GM18909 (cell line): ENCODE results near the gene PCDH9.

ENCODE experiments used
- ATAC-seq: cut with Tn5 transposase; IDR thresholded peaks from one replicate; pipeline ENCODE4 v1.9.1; 2021; ENCODE audit warnings: mild to moderate bottlenecking; ENCODE audit not compliant: unreplicated experiment, poor library complexity

The PCDH9 gene

DNA sequence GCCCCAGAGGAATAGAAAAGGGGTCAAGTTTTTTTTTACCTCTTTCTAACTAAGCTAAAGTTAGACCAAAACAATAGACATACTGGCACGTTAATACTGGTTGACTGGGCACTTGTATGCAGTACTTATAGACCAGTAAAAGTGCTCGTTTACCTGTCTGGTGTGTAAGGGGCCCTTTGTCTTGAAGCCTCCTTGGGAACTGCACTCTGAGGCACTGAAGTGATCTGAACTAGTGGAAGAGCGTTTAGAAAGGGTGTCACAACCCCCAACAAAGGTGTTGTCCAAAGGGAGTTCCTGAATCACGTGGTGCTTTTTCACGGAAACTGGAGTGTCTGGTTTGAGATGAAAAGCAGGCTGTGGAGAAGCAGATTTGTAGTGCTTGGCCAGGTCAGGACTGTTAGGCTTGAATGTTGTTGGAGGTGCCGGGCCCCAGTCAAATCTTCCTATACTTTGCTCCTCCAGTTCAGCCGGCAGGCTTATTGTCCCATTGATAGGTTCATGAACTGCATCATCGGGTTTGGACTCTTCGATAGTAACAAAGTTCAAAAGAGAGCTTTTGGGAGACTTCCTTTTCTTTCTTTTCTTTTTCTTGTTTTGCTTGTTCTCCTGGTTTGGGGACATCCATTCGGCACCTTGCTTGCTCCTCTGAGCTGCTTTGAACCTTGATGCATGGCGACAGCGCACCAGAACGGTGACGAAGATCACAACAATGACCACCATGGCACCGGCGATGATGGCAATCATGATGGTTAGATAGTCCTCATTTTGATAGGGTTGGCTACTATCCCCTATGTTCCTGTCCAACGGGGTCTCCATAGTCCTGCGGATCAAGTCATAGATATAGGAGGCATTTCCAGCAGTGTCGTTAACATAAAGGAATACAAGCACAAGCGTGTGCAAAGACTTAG lies 4.6 kb downstream of the PCDH9 start:
- ATAC-seq, result no peak

DNA sequence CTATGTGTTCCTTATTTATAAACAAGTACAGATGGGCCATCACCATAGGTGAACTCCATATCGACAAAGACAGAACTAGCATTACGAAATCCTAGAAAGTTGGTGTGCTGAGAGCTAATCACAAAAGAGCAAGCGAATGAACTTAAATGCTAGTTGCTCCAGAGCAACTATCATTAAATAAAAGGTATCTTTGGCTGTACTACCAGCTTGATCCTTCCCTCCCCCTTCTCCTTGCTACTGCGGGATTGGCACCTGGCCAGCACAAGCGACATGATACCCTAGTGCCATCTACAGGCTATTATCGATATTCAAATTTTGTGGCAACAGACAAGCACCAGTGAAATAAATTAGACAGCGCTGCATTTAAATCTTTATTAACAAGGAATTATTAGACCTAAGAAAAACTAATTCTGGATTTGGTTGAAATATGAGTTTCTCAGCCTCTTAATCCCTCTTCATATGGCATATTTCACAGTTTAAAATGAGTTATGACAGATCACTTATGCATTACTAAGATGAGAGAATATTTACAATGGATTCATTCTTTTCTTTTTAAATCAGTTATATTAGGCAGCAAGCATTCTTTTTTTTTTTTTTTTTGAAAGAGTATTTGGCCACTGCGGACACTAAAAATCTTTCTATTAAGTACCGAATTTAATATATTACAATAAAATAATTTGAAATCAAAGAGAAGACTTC lies 5.8 kb downstream of the PCDH9 start:
- peak; percentile 87 for ATAC-seq

DNA sequence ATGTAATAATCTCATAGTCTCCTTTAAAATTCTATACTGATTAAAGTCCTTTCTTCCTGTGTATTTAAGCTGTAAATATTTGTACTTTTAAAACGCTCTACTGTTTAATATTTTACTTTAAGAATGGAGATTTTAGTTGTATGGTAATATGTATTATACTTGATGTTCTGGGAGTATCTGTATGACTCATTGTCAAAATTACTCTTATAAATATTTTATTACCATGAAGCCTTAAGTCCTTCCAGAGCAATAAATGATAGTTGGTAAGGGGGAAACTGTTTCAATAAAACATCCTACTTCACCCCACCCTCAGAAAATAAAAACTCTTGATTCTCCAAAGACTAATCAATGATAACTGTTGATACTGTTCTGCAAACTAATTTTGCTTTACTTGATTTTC lies 6.4 kb downstream of the PCDH9 start:
- no peak for ATAC-seq

DNA sequence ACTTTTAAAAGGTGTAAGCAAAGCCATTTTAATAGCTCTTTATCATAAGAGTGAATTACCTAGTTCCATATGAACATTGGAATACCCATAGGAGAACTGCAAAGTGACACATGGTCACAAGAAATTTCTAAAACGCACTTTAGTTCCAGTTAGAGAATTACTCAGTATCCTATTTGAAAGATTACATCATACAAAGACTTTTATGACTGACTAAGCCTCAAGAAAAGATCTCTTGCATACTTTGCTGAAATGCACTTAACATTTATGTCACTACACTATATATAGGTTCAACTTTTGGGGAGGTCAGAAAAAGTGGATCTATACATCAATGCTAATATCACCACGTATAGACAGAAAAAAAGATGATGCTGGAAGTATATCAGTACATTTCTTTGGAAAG lies 7.1 kb downstream of the PCDH9 start:
- no peak for ATAC-seq

DNA sequence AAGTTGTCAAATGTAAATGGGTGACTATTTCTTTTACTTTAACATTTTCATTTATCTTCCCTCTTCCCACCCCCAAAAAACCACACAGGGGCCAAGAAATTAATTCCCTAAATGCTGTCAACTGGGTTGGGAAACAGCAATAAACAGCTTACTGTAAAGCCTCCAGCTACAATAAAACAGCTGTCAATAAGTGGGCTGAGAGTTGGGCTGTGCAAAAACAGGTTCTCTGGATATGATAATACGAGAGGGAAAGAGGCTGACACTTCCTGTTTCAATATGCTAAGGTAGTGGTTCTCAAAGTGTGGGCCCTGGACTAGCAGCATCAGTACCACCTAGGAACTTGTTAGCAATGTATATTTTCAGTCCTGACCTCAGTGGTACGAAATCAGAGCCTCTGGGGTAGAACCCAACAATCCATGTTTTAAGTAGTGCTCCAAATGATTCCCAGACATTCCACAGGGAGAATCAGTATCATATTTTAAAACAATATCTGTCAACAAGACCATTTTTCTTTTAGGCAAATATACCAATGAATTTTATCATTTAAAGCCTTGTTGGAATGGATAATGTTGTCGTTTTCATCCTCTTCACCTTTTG lies 8.4 kb downstream of the PCDH9 start:
- ATAC-seq, result peak; percentile 51

DNA sequence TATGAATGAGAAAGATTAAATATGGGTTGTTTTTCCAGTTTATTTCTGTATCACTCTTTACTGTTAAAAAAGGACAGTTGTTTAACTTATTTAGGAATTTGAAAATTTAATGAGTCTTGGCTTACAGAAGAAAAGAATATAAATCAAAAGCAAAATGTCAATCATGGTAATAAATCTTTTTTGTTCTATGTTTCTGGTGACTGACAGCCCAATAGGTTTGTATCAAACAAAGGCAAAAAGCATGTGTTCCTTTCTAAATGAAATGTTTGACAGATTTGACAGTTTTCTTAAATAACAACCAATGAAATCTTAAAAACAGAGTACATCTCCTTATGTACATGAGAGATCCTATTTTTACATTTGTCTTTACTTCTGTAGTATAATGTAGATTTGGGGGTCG lies 11.0 kb downstream of the PCDH9 start:
- ATAC-seq, result no peak

DNA sequence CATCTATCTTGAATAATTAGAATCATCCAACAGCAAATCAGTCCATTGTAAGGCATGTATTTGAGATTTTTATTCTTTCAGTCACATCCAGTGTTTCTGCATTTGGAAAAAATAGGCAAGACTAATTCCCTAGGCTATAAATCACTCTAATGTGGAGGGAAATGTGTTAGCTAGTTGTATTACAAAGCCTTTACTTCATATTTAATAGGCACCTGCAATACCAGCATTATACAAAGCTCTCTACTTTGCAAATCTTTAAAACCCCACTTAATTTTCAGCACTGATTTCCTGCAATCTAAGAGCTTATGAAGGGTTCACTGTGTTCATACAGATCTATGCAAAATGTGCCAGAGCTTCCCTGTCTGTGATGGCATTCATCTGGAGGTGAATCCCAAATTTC lies 12.3 kb downstream of the PCDH9 start:
- no peak for ATAC-seq

DNA sequence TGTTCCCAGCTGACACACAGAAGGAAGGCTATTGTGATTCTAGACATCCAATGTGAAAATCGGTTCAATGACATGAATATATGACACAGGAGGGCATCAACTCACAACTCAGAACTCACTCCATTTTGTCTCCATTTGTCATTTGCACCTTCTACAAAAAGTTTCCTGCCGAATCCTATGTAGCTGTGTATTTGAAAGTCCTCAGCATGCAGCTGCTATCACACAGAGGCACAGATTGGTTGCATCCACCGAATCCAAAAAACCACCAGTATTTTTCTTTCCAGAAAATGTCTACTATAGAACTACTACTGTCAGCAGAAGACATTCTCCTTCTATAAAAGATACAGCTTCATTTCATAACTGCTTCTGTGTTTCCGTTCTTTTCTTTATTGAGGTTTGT lies 13.3 kb downstream of the PCDH9 start:
- no peak for ATAC-seq

DNA sequence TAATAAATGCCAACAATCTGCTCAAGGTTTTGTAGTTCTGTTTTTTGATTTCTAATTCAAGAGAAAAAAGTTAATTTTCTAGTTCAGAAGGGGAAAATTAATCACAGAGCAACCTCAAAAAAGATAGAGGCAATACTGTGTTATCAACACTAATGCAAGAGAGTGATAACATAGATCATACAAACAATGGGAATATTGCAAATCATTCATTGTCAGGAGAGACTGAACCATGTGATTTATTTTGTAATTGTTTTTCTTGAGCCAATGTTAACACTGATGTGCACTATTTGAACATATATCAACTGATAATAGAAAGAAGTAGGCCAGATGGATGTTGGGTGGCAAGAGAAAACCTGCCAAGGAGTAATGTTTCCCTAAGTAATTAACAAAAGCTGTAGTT lies 19.9 kb downstream of the PCDH9 start:
- ATAC-seq, result no peak

DNA sequence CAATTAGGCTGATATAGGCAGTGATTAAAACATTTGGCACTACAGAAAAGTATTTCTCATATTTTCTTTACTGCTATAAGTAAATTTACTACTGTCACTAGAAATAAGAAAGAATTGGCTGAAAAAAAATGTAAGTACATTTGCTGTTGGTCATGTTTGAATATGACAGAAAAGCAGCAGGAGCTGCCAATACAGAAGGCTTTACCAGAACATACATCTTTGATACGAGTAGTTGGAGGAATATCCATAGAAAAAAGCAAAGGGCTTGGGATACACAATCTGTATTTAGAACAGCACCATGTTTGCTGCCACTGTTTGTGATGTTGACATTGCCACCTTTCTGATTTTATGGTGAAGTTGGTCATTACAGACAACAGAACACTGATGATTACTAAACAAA lies 21.6 kb downstream of the PCDH9 start:
- ATAC-seq, result no peak

DNA sequence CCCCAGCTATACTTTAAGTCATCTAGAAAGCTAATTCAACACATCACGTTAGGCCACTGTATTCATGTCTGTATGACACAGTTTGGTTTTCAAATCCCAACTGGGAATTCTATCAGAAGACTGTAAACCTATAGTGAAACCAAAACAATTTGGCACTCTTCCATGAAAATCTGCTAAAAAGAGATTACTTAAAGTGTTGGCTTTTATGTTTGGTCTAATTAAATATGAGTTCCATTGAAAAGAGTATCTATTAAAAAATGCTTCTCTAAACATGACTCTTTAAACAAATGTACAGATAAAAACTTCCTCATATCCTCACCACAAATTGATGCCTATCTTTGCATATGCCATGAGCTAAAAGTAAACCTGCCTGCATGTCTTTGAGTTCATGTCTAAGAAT lies 25.4 kb downstream of the PCDH9 start:
- ATAC-seq, result no peak

DNA sequence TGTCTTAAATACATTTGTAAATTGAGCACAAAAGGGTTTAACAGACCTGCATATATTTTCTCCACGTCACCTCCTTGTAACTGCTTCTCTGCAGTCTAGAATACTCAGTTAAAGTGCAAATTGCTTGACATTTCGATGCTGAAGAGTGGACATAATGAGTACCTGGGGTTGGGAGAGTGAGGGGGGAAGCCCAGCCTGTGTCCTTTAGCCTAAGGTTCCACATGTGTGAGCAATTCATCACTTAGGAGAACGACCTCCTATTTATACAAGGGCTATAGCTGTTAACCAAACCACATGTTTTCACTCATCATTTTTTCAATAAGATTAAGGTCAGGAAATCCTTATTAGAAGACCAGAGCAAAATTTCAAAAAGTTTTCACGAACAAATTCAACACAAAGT lies 29.5 kb downstream of the PCDH9 start:
- no peak for ATAC-seq

DNA sequence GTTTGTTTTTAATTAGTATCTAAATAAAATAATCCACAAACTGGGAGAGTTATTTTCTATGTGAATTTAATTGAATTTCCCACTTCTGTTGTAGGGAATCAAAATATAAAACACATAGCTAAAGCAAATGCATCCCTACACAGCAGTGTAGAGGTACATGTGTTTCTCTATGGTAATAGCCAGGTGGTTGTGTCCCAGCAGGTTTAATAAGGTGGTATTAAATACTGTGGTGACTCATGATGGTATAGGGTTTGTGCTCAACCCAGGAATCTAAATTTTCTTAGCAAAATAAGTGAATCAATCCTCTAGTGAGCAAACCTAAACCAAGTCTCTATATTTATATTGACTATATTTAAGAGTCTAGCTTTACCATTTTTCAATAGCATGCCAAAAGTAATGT lies 30.0 kb downstream of the PCDH9 start:
- no peak for ATAC-seq

DNA sequence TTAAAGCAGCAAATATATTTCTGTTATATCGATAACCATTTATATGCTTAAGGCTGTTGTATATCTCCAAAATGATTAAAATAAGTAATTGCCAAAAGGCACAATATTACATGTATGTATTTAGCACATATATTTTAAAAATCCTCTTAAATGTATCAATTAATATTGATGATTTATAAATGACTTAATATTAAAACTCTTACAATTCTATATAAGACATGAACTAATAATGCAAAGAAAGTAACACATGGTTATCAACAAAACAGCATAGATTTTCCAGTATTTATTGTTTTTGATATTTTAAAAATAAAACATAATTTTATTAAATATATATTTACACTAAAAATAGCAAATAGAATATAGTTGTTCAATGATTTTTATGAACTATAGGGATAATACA lies 32.4 kb downstream of the PCDH9 start:
- no peak for ATAC-seq

DNA sequence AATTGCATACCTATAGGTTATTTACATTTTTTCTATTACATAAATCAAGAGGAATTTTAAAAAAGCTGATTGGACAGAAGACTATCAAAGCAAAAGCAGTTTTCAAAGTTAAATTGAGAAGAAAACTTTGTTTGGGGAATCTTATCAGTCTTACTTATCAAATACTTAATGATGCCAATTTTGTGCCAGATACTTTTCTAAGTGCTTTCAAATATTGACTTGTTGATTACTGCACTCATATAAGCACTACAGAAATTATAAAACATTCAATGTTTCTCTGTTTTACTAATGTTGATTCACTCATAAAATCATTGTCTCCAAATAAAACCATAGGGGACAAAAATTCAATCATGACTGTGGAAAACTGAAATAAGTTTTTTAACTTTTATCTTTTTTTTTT lies 36.2 kb downstream of the PCDH9 start:
- no peak for ATAC-seq

DNA sequence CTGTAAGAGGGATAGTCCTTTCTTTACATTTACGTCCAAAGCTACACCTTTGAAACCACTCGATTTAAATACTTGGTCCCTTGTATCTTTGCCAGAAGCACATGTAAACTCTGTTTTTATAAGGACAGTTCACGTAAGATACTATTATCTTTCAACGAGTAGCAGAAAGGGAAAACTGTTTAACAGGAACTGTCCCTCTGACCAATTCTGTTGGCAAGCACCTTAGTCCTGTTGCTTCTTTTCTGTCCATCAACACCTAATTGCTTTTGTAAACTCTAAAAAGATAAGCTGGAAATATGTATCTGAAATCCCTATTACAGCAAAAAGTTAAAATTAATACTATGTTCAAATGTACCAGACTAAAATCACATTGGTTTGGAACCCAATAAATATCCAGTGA lies 37.4 kb downstream of the PCDH9 start:
- no peak for ATAC-seq

DNA sequence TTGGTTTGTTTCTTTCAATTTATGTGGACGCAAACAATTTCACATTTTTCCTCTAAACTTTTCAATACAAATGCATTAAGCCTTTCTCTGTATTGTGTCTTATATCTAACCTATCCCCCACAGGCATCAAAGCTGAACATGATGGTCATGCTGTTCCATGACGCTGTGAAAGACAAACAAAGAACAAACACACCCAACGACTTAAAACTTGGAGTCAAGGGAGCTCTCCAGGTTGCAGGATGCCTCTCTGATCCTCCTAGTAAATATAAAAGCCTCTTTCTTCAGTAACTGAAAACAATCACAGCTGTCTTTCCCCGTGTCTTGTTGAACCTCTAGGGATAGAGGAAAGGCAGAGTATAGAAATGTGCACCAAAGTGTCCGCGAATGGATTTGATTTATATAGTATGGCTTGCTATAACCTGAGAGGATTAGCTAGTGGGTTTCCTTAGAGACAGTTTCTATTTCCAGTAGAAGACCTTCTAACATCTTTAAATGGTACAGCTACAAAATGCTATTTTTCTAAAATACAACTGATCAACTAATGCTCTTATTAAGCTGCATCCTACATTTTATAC lies 43.1 kb downstream of the PCDH9 start:
- ATAC-seq, result no peak

DNA sequence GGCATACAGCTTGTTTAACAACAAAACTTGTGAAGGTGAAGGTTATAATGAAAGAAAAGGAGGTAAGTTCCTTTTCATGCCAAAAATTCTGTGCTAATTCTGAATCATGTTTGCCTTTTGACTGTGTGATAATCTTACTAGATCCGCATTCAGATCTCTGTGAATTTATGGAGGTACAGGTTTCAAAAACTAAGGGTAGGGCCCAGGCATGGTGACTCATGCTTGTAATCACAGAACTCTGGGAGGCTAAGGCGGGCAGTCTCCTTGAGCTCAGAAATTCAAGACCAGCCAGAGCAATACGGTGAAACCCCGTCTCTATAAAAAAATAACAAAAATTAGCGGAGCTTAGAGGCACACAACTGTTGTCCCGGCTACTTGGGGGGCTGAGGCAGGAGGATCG lies 45.9 kb downstream of the PCDH9 start:
- ATAC-seq, result no peak

DNA sequence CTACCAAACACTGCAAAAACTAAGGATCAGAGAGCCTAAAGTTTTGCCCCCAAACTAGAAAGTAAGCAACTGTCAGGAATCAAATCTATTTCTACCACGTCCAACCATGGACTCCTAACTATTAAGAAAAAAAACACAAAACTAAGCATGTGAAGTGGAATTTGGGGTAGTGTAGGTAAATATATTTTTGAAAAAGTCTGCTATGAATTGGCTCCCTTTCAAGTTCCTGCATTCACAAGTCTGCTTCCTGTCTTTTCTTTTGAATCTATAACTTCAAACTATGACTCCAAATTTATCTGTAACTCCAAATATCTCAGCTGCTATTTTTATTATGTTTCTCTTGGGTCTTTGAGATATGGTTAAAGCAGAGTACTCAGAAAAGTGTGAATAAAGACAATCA lies 47.0 kb downstream of the PCDH9 start:
- no peak for ATAC-seq

DNA sequence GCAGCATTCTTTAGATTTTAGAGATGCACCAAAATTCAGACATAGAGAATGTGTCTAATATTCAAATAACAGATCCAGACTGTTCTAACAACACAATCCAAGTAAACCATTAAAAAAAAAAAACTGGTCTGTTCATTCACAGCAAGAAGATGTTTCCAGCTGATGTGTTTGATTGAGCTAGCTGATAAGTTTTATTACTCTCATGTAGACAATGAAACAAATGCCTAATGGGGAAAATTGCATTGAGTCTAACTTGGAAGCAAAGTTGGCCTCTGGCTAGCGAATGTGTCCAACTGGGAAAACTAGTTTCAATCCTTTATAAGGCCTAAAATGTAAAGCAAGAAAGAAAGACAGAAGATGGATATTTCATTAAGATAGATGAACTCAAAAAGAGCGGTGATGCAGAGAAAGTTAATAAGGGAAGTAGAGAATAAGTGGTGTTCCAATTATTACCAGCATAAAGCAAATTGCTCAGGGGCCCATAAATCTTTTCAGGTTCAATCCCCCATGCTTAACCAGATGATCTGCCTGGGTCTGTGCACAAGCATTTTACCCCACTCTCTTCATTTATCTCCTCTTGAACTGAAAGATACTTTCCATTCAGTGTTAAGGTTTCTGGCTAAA lies 54.2 kb downstream of the PCDH9 start:
- no peak for ATAC-seq

DNA sequence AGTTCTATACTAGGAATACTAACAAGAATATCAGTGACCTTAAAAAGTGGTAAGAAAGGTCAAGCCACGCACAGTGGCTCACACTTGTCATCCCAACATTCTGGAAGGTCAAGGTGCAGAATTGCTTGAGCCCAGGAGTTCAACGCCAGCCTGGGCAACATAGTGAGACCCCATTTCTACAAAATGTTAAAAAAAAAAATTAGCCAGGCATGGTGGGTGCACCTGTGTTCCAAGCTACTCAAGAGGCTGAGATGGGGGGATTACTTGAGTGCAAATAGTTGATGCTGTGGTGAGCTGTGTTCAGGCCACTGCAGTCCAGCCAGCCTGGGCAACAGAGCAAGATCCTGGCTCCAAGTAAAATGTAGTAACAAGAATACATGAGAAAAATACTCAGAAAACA lies 61.8 kb downstream of the PCDH9 start:
- no peak for ATAC-seq
